Fibroblast of skin of left quadriceps (primary cell): ENCODE measurements around the gene PITPNM2.

Experiments
- DNase-seq, 2 experiments: peaks; one replicate each; pipeline ENCODE4 v3.0.0-alpha.2; 2013; ENCODE audit warnings: low read depth in 2 of 2

Gene PITPNM2

DNA sequence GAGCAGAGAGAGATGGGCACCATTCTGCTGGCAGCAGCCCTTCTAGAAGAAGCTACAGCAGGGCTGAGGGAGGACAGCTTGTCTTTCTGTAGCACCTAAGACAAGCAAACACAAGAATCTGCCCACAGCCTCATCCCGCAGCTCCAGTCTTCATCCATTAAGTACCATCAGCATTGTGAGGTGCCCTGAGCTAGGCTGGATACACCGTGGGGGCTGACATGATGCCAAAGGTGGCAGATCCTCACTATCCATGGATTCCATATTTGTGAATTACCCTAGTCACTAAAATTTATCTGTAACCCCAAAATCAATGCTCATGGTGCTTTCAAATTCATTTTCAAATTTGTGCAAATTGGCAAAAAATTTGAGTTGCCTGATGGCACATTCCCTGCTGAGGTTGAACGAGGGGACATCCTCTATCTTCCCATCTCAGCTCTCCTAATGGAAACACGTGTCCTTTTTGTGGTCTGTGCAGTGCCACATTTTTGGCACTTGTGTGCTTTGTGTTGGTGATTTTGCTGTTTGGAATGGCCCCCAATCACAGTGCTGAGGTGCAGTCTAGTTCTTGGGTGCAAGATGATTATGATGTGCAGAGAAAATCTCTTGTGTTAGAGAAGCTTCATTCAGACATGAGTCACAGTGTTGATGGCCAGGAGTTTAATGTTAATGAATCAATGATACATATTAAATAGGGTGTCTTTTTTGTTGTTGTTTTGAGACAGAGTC, 7.0 kb downstream of the PITPNM2 start:
- no peak for DNase-seq

DNA sequence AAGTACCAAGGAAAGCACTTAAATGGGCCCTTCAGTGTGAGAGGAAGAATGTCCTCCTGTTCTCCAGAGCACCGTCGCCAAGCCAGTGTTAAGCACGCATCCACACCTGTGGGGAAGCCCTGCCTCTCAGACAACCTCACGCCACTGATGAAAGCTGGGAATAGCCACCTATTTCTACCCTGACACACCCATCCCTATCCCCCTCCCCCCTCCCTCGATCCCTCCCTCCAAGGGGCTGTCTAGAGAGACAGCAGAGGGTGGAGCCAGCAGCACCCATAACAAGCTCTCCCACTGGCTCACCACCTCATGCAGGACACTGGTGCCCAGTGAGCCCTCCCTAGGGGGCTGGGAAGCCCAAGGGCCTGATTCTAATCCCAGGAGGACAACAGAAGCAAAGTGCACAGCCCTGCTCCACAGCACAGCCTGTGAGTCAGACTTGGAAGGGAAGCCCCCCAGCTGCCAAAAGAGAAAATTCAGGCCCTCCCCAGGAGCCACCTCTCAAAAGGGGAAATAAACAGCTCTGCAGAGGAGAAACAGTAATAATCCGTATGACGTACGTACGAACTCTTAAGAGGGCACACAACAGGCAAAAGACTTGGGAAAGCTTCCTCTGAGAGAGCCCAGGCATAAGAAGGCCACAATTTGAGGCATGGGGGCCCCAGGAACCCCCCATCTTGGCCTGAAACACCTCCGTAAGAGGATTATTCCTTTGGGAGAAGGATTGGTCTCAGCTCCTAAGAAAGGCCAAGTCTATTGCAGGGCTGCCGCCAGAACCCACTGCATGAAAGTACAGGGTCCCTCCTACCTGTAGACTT, 7.8 kb downstream of the PITPNM2 start:
- no peak for DNase-seq

DNA sequence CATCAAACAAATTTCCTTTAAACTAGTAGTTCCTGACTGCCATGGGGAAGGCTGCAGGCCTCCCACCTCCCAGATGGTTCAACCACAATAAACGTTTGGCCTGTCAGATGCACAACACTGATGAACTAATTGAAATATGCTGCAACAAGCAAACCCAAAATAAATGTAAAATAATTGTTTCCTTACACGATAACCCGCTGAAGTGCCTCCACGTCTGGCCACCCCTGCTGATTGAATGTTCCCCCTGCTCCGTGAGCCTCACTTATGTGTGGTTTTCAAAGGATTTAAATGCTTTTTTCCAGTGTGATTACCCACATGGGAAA, 8.4 kb downstream of the PITPNM2 start:
- DNase-seq: peak; percentile 58 to 59

GRCh38 chr12:123141615-123142517, 9.0 kb downstream of the PITPNM2 start:
- DNase-seq: peak; percentile 42 to 54

DNA sequence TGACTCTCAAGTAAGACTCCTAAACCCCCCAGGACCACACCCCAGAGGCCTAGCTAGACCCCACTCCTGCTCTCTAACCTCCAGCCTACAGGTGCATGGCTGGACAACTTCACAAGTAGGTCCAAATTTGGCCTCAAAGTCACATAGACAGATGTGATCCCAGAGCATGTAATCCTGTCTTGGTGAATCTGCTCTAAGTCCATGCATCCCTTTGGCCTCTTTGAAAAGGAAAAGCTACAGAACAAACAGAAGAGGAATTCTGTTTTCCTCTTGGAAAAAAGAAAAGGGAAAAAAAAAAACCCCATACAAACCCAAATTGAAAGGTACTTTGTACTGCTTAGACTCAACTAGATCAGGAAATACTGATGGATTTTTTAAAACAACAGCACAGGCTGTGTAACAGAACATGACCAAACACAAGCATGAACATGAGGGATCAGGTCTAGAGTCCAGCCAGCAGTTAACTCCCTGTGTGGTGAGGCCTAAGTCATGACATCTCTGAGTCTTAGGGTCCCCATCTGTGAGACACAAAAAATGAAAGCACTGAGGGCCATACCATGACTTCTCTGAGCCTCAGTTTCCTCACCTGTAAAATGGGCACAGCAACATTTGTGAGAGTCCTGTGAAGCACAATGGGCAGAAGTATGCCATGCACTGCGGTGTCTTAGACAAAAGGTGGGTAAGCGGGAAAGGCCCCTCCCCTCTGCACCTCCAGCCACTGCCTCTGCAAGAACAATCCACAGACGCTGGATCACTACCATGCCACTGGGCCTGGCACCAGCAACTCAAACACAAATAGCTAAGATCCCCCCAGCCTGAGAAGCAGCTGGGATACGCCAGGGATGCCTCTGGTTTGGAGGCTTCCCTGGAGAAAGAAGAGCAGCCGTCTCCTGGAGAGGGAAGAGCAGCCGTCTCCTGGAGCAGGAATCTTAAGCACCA, 9.9 kb downstream of the PITPNM2 start:
- no peak for DNase-seq

DNA sequence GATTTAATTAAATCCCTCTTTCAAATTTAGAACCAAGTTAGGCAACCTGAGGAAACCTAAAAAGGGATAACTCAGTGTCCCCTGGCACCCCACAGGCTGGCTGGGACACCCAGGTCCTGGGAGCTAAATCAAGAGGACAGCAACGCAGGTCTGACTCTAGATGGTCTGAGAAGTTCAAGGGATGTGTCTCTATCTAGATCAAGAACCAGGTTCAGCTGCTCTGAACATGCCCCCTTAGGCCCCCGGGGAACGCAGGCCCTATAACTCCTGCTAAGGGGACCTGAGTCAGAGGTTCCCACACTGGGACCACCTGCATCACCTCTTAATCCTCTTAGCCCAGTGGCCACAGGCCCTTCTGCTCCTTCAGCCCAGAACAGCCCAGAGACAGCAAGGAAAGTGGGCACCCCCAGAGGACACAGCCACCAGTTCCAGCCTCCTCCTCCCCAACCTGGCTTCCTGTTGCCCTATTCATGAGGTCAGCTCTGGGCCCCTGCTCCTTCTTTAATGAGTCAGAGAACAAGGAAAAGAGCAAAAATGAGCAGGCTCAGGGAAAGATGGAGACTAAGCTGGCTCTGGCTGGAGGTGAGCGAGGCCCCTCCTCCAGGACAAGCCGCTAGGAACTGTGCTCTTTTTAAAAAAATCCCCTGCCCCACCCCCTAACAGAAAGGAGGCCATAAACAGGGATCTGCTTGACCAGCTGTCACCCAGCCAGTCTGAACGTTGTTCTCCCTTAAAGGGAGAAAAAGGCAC, 10.8 kb downstream of the PITPNM2 start:
- DNase-seq: no peak

DNA sequence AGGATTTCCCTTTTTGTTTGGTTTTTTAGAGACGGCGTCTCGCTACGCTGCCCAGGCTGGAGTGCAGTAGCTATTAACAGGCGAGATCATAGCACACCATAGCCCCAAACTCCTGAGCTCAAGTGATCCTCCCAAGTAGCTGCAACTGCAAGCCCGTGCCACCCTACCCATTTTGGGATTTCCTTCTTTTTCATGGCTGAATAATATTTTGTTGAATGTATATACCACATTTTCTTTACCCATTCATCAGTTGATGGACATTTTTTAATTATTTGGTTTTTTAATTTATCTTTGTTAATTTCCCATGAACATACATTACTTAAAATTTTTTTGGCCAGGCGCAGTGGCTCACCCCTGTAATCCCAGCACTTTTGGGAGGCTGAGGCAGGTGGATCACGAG, 15.2 kb downstream of the PITPNM2 start:
- DNase-seq: no peak

DNA sequence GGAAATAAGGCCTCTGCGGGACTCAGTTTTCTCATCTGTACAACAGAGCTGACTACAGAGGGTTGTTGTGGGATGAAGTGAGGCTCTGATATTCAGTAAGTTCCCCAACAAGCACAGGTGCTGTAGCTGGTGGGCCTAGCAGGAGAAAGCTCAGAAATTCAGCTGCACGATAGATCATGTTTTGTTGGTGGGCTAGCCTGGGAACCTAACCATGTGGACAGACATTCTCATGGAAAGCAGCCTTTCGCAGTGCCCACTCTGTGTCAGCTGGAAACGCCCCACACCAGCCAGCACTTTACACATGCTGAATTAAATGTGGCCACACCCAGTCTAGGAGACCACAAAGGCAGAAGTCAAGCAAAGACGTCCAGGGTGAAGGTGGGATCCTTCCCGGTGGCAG, 16.1 kb downstream of the PITPNM2 start:
- no peak for DNase-seq

- DNase-seq: no peak
Observed at GRCh38 chr12:123134271-123134671, 16.6 kb downstream of the PITPNM2 start.

DNA sequence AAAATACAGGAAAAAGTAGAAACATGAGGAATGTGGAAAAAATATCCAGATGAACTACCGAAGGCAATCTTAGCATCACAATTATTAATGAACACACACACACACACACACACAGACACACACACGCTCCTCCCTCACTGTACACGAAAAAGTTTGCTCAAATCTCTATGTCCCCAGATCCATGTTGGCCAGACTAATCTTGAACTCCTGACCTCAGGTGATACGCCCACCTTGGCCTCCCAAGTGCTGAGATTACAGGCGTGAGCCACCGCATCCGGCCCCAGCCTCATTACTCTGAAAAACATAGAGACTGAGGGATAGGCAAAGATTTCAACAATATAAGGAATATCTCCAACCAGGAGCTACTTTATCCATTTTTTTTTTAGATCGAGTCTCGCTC, 17.2 kb downstream of the PITPNM2 start:
- no peak for DNase-seq

DNA sequence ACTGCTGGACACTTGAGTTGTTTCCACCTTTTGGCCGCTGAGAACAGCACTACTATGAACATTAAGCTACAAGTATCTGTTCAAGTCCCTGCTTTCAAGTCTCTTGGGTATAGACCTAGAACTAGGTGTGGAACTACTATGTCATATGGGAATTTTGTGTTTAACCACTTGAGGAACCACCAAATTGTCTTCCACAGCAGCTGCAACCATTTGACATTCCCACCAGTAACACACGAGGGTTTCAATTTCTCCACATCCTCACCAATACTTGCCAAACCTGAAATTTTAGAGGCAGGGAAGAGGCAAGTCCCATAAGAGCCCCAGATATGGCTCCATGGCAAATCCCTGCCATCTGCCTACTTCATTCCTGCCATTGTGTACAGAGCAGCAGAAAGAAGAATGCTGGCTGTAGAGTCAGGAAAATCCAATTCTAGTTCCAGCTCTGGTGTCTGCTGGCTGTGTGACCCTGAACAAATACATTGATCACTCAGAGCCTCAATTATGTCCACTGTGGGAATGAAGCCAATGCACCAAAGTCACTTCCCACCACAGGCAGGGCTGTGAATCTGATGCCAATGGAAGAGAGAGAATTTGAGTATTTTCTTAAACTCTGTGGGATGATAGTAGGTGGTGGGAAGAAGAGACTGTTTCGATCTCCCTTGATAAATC, 17.8 kb downstream of the PITPNM2 start:
- no peak for DNase-seq

- DNase-seq: no peak
Observed at GRCh38 chr12:123131879-123132402, 18.9 kb downstream of the PITPNM2 start.

DNA sequence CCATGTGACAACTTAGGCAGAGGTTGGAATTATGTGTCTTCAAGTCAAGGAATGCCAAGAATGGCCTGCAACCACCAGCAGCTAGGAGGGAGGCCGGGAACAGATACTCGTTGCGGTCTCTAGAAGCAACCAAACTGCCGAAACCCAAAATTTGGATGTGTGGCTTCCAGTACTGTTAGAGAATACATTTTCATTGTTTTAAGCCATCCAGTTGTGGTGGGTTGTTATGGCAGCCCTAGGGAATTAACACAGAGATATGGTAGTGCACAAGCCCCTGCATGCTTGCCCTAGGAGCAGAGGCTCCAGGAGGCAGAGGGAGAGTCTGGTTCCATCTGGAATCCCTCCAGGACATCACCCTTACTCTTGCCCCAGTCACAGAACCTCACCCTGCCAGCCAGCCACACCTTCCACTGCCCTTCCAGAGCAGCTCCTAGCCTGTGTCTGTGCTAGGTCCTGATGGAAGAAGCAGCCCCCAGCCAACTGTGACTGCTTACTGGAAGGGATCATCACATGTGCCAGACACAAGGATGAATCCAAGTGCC, 19.5 kb downstream of the PITPNM2 start:
- DNase-seq: peak in 1 of 2 experiments; percentile 43

- DNase-seq: no peak
Observed at GRCh38 chr12:123129621-123130020, 21.3 kb downstream of the PITPNM2 start.

- DNase-seq: no peak
Observed at GRCh38 chr12:123127182-123127495, 23.8 kb downstream of the PITPNM2 start.

DNA sequence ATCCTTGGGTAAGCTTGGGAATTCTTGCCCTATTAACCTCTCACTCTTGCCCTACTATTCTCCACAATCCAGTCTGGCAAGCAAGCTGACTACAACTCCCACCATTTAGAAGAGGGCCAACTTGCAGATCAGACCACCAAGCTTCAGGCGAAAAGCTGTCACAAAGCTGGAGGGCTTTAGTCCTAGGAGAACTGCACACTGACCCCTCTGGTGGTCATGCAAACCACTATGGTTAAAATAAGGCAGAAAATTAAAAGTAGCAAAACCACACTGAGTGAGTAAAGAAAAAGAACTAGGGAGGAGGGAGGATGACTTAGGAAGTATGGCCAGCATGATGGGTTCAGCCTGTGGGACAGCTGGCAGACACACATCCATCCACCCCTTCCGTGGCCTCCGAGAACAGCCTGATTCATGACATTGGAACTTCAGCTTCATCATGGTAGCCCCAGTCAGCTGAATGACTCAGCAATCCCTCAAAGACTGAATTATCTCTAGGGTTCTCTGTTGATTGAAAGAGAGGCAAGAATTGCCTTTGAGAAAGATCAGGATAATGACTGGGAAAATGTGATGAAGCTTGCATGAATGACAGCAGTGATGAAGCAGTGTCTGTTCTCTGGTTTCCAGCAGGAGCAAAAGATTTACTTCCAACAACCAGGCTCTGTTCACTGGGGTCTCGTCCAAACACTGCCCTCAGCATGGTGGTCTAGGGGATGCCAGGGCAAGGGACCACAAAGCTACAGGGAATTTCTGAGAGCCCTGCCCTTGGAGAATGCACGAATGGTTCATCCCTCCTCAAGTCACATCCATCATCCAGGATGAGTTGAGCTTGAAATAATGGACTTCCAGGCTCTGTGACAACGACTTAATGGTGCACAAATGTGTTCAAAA, 24.4 kb downstream of the PITPNM2 start:
- DNase-seq: peak; percentile 98

- no peak for DNase-seq
Observed at GRCh38 chr12:123122626-123123025, 28.3 kb downstream of the PITPNM2 start.

DNA sequence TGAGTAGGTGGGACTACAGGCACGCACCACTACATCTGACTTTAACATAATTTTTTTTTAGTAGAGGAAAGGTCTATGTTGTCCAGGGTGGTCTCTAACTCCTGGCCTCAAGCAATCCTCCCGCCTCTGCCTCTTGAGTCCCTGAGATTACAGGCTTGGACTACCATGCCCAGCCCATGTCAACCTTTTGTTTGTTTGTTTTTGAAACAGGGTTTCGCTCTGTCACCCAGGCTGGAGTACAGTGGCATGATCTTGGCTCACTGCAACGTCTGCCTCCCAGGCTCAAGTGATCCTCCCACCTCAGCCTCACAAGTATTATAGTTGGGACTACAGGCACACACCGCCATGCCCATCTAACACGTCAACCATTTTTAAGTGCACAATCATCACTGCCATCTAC, 29.2 kb downstream of the PITPNM2 start:
- no peak for DNase-seq
